CD4-positive, alpha-beta T cell treated with Interferon gamma for 1 hour (primary cell): ENCODE data around the gene SLC6A17.
A peak's percentile ranks its signal among the peaks of the same experiment; 100 is the strongest.

Experiments
- DNase-seq: peaks from one replicate; pipeline ENCODE4 v3.0.0-alpha.2; 2020

Gene SLC6A17

DNA sequence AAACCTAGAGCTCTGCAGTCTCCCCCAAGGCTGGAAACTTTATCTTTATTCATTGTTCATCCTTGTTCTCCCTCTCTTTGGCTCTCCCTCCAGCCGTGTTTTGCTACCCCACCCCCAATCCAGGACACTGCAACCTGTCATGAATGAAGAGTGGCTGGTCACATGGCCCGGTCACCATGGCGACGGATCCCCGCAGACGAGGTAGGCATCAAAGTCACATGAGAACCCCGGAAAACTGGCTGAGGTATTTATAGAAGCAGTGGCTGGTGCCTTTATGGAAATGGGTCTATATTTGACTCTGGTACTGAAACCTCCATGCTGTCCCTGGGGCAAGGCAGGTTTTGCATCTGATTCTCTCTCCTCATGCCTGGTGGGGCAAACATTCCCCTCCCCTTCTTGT, 13.4 kb upstream of the SLC6A17 start:
- DNase-seq, result peak; percentile 29

DNA sequence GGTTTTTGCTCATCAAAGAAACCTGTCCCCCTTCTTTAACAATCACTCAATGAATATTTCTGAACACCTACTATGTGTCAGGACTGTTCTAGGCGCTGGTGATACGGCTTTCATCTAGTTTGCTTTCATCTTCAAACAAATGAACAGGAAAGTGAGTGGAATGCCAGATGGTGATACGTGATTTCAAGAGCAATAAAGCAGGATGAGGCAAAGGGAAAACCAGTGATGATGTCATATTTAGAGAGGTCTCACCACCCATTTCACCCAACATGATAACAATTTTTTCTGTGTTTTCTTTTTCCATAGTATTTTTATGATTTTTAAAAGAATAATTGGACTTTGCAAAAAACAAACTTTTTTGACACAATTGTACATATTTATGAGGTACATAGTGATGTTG, 11.3 kb upstream of the SLC6A17 start:
- DNase-seq, result no peak

DNA sequence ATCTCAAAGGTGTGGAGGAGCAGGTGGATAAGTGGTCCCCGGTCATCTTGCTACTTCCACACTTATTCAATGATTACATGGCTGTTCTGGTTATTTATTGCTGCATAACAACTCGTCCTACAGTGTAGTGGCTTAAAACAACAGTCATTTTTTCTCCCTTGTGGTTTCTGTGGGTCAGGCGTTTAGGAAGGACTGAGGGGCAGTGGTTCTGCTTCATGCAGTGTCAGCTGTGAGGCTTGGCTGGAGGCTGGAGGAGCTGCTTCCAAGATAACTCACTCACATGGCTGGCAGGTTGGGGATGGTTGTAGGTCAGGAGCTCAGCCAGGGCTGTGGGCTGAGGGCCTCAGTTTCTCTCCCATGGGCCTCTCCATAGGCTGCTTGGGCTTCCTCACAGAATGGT, 5.9 kb upstream of the SLC6A17 start:
- DNase-seq, result no peak

DNA sequence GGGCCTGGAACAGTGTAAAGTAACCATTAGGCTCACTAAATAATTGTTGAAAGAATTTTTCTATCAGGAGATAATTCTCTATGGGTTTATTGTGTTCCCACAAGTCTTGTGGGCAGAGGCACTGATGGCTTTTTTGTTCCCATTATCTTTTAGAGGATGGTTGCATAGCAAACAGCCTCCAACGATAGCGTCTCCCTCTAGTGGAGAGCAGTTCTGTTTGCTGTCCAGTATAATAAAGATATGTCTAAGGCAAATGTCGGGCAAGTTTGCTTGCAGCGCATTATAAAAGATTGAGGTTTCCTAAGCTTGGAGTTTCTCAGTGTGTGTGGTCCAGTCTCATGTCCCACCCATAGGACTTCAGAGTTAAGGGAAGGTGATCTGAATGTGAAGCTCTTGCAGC, 1.3 kb upstream of the SLC6A17 start:
- DNase-seq, result no peak

DNA sequence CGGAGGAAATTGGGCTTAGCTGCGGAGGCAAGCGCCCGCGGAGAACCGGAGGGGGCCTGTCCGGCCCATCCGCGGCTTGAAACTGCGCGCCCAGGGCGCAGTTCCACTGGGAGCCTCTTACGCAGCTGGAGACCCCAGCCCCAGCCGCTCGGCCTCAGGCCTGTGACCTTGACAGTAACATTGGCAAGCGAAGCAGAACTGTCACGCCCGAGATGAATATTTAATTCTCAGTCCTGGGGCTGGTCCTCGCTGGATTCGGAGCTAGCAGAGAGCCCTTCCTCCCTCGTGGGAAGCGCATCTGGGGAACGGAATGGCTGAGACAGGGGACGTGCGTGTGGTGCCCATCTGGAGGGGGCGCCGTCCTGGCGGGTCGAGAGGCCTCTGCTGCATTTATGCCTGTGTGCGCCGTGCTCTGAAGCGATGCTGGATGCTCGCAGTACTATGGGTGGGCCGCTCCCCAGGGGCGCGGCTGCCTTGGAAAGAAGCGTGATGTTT, 928 bp downstream of the SLC6A17 start:
- no peak for DNase-seq

DNA sequence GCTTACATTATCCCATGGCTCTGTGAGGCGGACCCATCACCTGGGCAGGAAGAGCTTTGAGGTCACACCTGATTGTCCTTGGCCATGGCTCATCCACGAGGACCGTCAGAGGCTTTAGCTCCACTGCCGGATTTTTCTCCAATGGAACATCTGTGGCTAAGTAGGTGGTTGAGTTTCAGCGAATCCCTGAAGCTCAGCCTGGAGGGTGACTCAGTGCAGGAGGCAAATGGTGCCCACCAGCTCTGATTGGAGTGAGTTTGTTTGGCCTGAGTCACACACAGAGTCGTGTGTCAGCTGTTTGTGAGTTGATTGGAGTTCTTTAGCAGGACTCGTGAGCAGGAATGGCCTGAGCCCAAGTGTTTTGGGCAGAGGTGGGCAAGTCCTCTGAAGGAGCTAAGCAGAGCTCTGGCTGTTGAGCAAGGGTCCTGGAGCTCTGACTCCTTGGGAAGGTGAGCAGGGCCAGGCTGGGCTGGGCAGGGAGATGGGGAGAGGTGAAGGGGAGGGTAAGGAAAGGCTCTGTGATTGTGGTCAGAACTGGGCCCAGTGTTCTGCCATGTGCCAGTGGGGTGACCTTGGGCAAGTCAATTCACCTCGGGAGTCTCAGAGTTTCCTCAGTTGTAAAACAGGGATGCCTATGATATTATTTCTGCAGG, 2.0 kb downstream of the SLC6A17 start:
- DNase-seq, result no peak

DNA sequence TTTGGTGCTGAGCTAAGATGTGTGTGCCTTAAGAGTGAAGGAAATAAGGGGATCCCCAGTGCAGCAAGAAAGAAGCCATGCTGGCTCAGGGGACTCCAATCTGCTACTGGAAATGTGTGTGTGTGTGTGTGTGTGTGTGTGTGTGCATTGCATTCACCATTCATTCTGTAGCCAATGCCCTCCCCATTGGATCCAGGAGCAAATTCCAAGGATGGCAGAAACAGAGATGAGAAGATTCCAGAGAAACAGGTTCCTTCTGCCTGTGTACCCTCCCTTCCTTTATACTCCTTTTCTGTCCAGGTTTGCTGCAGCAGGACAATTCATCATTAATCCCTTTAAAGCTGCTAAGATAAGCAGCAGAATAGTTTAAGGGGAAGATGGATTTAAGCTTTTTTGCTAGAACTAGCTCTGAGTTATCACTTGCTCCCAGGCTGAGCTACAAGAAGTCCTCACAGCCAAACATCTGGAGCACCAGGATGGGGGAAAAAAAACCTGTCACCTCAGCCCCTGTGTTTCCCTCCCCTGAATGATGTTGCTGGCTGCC, 3.2 kb downstream of the SLC6A17 start:
- no peak for DNase-seq

DNA sequence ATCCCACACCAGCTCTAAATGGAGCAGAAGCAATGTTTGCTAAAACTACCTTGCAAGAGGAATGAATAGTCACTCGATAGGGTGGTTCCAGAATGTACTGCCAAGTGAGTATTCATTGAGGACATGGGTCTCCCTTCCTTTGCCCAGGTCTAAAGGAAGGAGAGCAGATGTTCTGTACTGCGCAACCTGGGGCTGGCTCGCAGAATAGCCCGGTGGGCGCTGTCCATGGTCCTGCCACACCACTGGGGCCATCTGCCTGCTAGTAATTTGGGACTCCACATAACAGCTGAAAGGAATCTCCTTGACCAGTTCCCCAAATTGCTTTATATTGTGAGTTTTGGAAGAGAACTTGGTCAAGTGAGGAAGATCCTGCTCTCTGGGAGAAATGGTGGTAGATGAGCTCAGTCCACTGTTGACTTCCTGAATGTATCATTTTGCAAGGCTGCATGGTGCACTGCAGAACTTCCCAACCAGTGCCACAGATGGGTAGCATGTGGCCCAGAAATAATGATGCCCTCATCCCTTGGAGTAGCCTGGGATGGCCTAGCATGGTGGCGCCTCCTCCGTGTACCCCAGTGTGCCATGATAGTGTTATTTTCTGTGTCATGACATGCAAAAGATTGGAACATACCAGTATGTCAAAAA, 5.7 kb downstream of the SLC6A17 start:
- no peak for DNase-seq

DNA sequence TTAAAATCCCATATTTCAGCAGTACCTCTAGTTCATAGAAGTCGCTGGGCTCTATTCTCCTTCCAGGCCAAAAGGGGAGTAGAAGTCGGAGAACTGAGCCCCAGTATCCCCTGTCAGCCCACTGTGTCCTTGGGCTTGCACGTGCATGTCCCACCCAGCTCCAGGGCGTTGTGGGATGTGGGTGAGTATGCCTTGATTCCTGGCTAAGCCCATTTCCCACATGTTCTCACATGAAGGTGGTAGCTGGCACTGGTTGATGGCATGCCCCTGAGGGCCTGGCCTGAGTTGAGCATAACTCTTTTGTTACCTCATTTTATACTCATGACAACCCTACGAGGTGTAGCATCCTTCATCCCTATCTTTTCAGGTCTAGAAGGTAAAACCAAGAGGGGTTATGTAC, 8.0 kb downstream of the SLC6A17 start:
- DNase-seq, result no peak

DNA sequence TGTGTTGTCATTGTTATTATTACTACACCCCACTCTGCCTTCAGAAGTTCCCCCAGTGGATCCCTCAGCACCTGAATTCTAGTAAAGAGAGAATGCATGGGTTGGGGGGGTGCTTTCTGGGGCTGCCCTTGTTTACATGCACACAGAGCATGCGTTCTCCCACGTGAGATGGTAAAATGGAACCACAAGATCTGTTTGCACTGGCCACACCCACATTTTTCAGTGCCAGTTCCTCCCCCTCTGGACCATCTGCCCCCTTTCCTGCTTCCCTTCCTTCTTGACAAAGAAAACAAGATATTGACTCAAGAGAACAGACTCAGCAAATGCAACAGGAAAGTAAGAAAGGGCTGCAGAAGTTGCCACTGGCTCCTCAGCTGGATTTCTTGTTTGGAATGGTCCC, 8.9 kb downstream of the SLC6A17 start:
- DNase-seq, result no peak

DNA sequence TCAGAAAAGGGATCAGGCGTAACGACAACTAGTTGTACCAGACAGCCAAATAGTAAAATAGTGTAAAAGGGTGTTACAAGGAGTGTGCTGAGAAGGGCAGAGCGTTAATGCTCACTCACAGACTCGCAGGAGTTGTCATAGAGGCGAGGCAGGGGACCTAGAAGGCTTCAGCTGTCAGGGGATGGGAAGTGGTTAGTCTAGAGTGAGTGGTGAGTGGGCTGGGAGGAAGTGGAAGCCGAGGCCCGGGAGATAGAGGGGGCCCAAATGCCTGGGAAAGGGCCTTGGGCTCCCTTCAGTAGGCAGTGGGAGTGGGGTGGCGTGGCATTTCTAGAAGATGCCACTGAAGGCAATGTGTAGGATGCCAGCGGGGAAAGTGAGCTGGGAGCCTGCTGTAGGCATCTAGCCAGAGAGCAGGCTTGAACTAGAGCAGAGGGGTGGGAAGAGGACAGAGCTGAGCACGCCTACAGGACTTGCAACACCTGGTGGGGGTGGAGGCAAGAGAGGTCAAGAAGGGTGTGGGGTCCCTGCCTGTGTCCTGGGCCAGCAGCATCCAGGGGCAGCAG, 10.3 kb downstream of the SLC6A17 start:
- no peak for DNase-seq

DNA sequence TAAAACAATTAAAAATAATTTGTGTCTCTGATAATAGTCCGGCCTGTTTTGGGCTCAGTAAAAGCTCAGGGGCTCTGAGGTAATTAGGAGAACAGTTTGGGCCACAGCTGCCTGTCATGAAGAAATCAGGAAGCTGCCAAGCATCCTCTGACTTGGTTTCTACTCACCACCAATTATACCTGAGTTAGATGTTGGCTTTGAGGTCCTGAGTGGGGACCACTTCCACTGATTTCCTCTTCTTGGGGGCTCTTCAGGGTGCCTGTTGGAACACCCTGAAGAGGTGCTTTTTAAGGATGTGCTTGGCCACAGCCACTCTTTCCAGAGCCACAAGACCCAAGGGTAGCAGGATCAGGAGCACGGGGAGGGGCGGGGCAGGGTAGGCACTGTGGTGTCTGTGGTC, 10.9 kb downstream of the SLC6A17 start:
- no peak for DNase-seq

DNA sequence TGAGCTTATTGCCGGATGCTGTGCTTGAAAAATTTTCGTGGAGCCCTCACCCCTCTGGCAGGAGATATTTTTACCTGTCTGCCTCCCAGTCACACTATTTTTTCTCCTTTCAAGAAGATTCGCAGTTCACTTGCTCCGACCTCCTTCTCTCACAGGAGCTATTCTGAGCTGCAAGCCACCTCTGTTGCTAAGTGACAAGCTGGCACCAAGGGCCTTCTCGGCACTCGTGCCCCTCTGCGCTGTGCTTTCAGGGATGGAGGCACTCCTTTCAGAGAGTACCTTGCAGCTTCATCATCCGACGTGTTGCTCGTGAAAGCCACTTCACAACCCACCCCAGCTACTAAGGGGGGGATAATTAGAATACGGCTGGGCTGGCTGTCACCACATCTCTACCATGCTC, 11.6 kb downstream of the SLC6A17 start:
- DNase-seq, result no peak

DNA sequence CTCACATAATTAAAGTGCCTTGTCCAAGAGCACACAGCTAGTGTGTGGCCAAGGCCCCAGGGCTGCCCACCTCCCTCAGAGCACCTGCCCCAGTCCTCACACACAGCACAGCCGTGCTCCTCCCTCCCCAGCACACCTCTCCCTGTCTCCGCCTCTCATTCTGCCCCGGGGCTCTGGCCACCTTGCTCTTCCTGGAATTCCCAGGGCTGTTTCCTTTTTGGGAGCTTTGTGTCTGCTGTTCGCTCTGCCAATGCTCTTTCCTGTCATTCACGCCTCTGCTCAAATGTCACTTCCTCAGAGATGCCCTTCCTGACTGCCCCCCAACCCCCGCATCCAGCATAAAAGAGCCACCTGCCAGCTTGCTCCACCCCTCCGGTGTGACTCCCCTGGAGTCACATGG, 13.3 kb downstream of the SLC6A17 start:
- no peak for DNase-seq

DNA sequence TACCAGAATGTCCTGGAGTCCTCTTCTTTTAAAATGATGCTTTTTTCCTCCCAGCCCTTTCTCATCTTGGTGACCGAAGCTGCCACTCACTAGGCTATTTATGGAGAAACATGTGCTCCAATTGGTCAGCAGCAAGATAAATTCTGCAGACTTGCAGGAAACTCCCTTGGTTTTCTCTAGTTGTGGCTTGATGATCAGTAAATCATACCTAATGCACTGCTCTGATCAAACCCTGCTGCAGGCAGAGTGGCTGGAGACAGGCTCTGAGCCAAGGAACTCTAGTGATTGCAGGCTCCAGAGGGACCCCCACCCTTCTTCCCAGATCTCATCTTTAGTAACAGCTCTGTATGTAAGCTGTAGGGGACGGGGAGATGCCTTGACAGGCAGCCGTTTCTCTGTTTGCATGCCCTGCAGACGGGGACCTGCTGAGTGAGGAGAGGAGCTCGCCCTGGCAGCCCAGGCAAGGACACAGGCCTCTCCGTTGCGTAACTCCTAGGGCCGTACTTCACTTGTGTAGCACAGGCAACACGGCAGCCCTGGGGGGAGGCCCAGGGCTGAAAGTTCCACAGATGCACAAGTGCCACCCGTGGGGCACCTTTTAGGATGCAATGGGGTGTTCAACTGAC, 14.5 kb downstream of the SLC6A17 start:
- DNase-seq, result no peak

DNA sequence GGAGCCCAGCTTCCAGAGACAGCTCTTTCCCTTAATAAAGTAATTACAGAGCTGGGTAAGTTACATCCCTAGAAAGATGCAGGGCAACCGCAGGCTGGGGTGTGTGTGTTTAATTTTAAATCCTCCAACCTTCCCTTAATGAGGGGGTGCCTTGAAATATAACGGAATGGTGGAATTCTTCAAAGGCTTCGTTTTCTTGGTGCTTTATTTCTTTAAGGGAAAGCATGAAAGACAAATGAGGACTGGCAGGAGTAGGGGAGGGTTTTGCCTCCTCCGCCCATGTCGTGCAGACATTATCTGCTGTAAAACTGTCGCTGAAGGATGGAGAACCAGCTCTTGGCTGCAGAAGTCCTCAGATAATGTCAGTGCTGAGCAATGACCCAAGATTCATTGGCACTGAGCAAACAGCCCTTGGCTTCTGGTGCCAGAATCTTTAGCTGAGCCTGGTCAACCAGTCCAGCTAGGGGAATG, 15.5 kb downstream of the SLC6A17 start:
- no peak for DNase-seq

DNA sequence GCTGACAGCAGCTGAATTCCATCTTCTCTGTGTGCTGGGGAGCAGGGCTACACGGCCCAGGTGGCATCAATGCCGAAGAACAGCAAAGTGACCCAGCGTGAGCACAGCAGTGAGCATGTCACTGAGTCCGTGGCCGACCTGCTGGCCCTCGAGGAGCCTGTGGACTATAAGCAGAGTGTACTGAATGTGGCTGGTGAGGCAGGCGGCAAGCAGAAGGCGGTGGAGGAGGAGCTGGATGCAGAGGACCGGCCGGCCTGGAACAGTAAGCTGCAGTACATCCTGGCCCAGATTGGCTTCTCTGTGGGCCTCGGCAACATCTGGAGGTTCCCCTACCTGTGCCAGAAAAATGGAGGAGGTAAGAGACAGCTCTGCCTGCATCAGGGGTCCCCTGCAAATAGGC, 16.6 kb downstream of the SLC6A17 start:
- DNase-seq, result no peak

DNA sequence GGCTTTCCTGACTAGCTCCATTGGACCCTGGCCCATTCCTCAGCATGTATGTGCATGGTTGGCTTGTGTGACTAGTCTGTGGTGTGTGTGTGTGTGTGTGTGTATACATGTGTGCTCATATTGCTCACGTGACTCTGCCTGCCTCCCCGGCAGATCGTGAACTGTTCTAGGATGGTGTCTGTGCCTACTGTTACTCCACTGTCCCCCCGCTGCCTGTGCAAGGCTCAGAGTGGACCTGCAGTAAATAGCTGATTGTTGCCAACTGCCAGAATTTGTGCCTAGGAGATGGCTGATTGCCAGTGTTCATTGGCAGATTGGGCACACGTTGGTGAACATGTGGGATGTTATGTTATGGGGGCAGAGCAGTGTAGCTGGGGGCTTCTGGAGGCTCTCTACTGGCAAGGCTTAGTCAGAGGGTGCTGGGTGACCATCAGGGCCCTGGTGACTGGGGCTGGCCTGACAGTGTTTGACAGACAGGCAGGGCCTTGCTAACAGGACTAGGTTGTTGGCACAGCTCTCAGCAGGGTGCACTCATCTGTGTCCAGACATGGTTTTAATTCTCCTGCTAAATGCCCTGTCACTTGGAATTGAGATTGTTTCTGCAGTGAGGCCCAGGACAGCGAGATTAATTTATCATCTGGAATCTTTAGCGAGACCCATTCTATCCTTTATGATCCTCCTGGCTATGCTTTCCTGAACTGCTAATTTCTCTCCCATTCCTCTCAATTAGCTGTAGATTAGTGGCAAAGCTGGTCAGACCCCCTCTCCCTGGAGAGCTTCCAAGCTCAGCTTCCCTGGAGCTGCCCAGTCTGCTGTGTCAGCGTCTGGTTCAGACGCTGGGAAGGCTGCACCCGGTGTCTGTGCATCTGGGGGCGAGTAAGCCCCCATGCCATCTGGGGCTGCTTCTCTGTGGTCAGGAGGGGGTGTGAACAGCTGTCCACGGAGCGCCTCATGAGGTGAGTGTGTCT, 20.8 kb downstream of the SLC6A17 start:
- DNase-seq, result no peak

DNA sequence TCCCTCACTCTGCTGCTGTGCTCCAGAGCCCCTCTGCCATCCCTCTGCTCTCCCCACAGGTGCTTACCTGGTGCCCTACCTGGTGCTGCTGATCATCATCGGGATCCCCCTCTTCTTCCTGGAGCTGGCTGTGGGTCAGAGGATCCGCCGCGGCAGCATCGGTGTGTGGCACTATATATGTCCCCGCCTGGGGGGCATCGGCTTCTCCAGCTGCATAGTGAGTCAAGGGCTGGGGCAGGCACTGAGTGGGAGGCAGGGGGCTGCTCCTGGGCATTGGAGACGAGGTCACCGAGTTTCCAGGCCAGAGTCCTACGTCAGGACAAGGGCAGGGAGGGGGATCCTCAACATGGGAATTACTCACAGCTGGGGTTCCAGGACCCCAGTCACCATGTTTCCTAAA, 21.7 kb downstream of the SLC6A17 start:
- no peak for DNase-seq

DNA sequence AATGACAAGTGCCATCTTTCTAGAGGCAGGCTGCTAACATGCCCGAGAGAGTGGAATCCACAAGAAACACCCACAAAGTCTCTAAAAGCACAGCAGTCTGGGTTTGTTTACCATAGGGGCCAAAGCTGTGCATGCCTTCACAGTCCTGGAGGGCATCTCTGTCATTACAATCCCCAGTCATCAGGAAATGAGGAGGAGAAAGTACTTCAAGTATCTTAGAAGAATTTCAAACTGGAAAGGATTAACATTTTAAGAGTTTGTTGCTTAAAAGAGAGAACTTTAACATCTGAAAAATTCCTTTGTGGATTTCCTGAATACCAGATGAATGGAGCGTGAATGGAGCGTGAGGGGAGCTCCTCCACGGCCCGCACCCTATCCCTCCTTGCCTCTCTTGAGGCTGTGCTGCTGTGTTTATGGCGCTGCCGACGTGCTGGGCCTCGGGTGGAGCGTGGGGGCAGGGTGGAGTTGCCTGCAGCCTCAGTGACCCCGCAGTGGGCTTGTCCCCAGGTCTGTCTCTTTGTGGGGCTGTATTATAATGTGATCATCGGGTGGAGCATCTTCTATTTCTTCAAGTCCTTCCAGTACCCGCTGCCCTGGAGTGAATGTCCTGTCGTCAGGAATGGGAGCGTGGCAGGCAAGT, 23.3 kb downstream of the SLC6A17 start:
- no peak for DNase-seq

DNA sequence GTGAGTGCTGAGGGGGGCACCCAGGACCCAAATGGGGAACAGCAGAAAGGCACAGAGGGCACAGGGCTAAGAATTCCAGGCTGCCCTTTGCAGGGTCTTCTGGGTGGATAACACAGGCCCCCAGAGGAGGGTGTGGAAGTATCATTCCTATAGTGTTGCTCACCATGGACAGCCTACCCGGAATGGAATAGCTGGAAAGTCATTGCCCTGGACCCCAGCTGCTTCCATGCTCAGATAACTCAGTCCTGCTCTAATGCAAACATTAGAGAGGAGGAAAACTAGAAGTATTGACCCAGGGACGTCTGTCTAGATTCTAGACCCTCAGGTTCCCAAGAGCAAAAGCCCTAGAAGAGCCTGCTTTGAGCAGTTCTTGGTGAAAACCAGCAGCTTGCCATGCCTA, 24.7 kb downstream of the SLC6A17 start:
- no peak for DNase-seq
